ENCODE results near the gene GRIK3.

GRIK3 gene

GRCh38 chr1:37020653-37021277, 13.6 kb downstream of the GRIK3 start:
- Histone ChIP-seq H3K4me3 (ENCODE audit: low read length) (no peak overlapping the region), H3K36me3 (ENCODE audit: insufficient read depth, low read length) (no peaks in the 10 kb centered on the region), H3K27me3 (ENCODE audit: insufficient read depth, low read length) (peaks cover 5% of the 10 kb centered on the region), H3K9me3 (ENCODE audit: low read length) (no peaks in the 10 kb centered on the region), H3K4me1 (ENCODE audit: insufficient read depth, low read length) (no peaks in the 10 kb centered on the region), H2AFZ (ENCODE audit: low read depth, low read length) (no peak overlapping the region)

DNA sequence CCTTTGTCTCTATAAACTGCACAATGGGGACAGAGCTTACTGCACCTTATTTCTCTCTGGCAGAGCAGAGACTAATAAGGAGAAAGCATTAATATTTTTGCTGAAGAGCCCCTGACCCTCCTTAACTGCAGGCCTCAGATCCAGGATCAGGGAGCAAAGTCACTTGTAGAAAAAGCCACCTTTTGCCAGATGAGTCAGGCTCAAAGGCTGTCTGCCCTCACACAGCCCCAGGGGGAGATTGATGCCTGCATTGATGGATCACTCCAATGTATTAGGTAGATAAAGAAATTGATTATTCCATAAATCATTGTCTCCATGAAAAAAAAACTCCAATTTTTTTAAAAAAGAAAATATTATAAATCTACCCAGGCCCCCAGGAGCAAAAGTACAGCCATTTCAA, 15.8 kb downstream of the GRIK3 start:
- H3K9me3 ChIP-seq (ENCODE audit: low read length), result no peaks in the 10 kb centered on the region
- no peak overlapping the region for H2AFZ ChIP-seq (ENCODE audit: low read depth, low read length)
- no peak overlapping the region for H3K4me3 ChIP-seq (ENCODE audit: low read length)
- no peaks in the 10 kb centered on the region for H3K36me3 ChIP-seq (ENCODE audit: insufficient read depth, low read length)
- peaks cover 5% of the 10 kb centered on the region for H3K27me3 ChIP-seq (ENCODE audit: insufficient read depth, low read length)
- H3K4me1 ChIP-seq (ENCODE audit: insufficient read depth, low read length), result no peaks in the 10 kb centered on the region

GRCh38 chr1:37017720-37018119, 16.6 kb downstream of the GRIK3 start:
- Histone ChIP-seq H2AFZ (ENCODE audit: low read depth, low read length) (no peak overlapping the region), H3K27me3 (ENCODE audit: insufficient read depth, low read length) (peaks cover 5% of the 10 kb centered on the region), H3K9me3 (ENCODE audit: low read length) (no peaks in the 10 kb centered on the region), H3K36me3 (ENCODE audit: insufficient read depth, low read length) (no peaks in the 10 kb centered on the region), H3K4me3 (ENCODE audit: low read length) (no peak overlapping the region), H3K4me1 (ENCODE audit: insufficient read depth, low read length) (no peaks in the 10 kb centered on the region)

DNA sequence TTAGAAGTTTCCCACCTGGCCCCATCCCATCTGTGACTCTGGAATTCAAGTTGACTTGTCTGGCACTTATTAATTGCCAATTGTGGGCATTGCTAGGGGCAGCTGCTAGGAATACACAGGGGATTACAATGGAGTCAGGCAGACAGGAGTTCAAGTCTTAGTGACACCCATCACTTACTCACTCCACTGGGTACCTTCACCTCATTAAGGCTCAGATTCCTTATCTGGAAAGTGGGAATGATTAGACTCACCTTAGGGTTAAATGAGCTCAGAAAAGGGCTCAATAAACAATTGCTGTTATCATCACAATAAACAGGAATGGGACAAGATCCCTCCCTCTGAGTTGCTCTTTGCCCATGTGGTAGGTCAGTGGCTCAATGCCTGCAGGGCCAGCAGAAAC, 18.2 kb downstream of the GRIK3 start:
- no peaks in the 10 kb centered on the region for H3K9me3 ChIP-seq (ENCODE audit: low read length)
- H2AFZ ChIP-seq (ENCODE audit: low read depth, low read length), result no peak overlapping the region
- peaks cover 5% of the 10 kb centered on the region for H3K27me3 ChIP-seq (ENCODE audit: insufficient read depth, low read length)
- no peaks in the 10 kb centered on the region for H3K36me3 ChIP-seq (ENCODE audit: insufficient read depth, low read length)
- no peak overlapping the region for H3K4me3 ChIP-seq (ENCODE audit: low read length)
- no peaks in the 10 kb centered on the region for H3K4me1 ChIP-seq (ENCODE audit: insufficient read depth, low read length)

DNA sequence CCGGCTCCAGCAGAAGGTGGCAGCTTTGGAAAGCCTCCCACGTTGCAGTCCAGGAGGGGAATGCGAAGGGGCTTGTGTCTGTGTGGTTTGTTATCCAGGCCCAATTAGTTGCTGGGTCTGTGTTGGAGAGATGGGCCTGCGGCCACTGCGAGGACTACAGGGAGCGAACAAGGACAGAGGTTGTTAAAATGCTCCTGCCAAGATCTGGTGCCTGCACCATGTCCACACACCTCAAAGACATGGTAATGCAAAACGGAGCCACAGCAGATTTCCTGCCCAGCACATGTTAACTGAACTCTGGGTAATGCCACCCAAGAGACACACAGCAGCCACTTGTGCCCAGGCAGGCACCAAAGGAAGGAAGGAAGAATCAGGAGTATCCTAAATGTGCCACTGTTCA, 18.6 kb downstream of the GRIK3 start:
- peaks cover 5% of the 10 kb centered on the region for H3K27me3 ChIP-seq (ENCODE audit: insufficient read depth, low read length)
- H3K9me3 ChIP-seq (ENCODE audit: low read length), result no peaks in the 10 kb centered on the region
- no peak overlapping the region for H2AFZ ChIP-seq (ENCODE audit: low read depth, low read length)
- H3K4me1 ChIP-seq (ENCODE audit: insufficient read depth, low read length), result no peaks in the 10 kb centered on the region
- H3K4me3 ChIP-seq (ENCODE audit: low read length), result no peak overlapping the region
- H3K36me3 ChIP-seq (ENCODE audit: insufficient read depth, low read length), result no peaks in the 10 kb centered on the region

GRCh38 chr1:37012226-37012625, 22.1 kb downstream of the GRIK3 start:
- H2AFZ ChIP-seq (ENCODE audit: low read depth, low read length), result no peak overlapping the region
- H3K27me3 ChIP-seq (ENCODE audit: insufficient read depth, low read length), result no peaks in the 10 kb centered on the region
- H3K9me3 ChIP-seq (ENCODE audit: low read length), result no peaks in the 10 kb centered on the region
- no peak overlapping the region for H3K4me3 ChIP-seq (ENCODE audit: low read length)
- no peaks in the 10 kb centered on the region for H3K4me1 ChIP-seq (ENCODE audit: insufficient read depth, low read length)
- no peaks in the 10 kb centered on the region for H3K36me3 ChIP-seq (ENCODE audit: insufficient read depth, low read length)

DNA sequence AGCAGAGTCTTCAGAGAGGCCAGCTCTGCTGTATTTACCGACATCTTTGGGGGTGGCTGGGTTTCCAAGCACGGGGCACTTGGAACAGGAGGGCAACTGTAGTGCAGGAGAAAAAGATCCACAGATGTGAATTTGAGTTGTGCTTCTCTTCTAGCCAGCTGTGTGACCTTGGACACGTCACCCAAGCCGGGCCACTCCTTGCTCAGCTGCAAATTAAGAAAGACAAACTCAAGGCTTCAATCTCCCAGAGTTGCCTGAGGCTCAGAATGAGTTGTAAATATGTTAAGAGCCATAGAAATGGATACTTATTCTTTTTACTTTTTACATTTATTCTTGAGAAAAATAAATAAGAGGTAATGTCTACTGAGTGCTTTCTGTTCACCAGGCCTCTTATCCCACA, 24.3 kb downstream of the GRIK3 start:
- no peak overlapping the region for H3K4me3 ChIP-seq (ENCODE audit: low read length)
- H3K27me3 ChIP-seq (ENCODE audit: insufficient read depth, low read length), result no peaks in the 10 kb centered on the region
- H2AFZ ChIP-seq (ENCODE audit: low read depth, low read length), result no peak overlapping the region
- H3K4me1 ChIP-seq (ENCODE audit: insufficient read depth, low read length), result no peaks in the 10 kb centered on the region
- no peaks in the 10 kb centered on the region for H3K36me3 ChIP-seq (ENCODE audit: insufficient read depth, low read length)
- H3K9me3 ChIP-seq (ENCODE audit: low read length), result no peaks in the 10 kb centered on the region

DNA sequence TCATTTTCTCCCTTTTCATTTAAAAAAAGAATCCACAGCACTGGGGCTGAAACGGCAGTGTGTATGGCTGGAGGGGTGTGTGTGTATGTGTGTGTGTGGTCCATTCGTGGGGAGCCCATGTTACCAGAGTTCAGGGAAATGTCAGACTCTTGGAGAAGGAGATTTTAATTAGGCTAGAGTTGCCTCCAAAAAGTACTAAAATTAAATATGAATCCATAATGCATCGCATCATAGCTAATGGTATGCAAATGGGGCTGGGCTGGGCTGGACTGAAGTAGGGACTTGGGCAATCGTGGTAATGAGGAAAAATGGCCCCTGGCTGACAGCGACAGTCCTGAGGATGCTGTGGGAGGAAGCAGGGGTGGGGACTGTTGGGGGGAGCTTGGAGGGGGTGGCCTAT, 24.8 kb downstream of the GRIK3 start:
- H2AFZ ChIP-seq (ENCODE audit: low read depth, low read length), result no peak overlapping the region
- no peaks in the 10 kb centered on the region for H3K9me3 ChIP-seq (ENCODE audit: low read length)
- no peaks in the 10 kb centered on the region for H3K36me3 ChIP-seq (ENCODE audit: insufficient read depth, low read length)
- no peaks in the 10 kb centered on the region for H3K4me1 ChIP-seq (ENCODE audit: insufficient read depth, low read length)
- no peak overlapping the region for H3K4me3 ChIP-seq (ENCODE audit: low read length)
- no peaks in the 10 kb centered on the region for H3K27me3 ChIP-seq (ENCODE audit: insufficient read depth, low read length)

- H3K36me3 ChIP-seq (ENCODE audit: insufficient read depth, low read length), result no peaks in the 10 kb centered on the region
- no peak overlapping the region for H3K4me3 ChIP-seq (ENCODE audit: low read length)
- no peak overlapping the region for H2AFZ ChIP-seq (ENCODE audit: low read depth, low read length)
- H3K4me1 ChIP-seq (ENCODE audit: insufficient read depth, low read length), result no peaks in the 10 kb centered on the region
- H3K27me3 ChIP-seq (ENCODE audit: insufficient read depth, low read length), result no peaks in the 10 kb centered on the region
- no peaks in the 10 kb centered on the region for H3K9me3 ChIP-seq (ENCODE audit: low read length)
Observed at GRCh38 chr1:37006132-37006868, 28.0 kb downstream of the GRIK3 start.

DNA sequence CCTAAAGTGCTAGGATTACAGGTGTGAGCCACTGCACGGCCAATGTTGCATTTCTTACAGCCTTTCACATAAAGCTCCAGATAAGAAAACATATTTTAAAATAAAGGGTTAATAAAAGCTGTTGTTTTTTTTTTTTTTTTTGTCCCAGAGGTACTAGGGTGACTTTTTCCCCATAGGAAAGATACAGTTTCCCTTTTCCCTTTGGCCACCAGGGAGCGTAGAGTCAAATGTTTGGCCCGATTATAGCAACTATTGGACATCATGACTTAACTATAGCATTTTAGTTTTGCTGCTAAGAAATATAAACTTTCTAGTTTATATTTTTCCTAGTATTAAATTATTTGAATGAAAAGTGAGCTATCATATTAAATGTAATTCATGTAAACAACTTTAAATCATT, 31.4 kb downstream of the GRIK3 start:
- no peaks in the 10 kb centered on the region for H3K4me1 ChIP-seq (ENCODE audit: insufficient read depth, low read length)
- H3K27me3 ChIP-seq (ENCODE audit: insufficient read depth, low read length), result no peaks in the 10 kb centered on the region
- no peak overlapping the region for H3K4me3 ChIP-seq (ENCODE audit: low read length)
- no peaks in the 10 kb centered on the region for H3K9me3 ChIP-seq (ENCODE audit: low read length)
- no peak overlapping the region for H2AFZ ChIP-seq (ENCODE audit: low read depth, low read length)
- H3K36me3 ChIP-seq (ENCODE audit: insufficient read depth, low read length), result no peaks in the 10 kb centered on the region

- Histone ChIP-seq H3K36me3 (ENCODE audit: insufficient read depth, low read length) (no peaks in the 10 kb centered on the region), H3K27me3 (ENCODE audit: insufficient read depth, low read length) (no peaks in the 10 kb centered on the region), H3K4me3 (ENCODE audit: low read length) (no peak overlapping the region), H2AFZ (ENCODE audit: low read depth, low read length) (no peak overlapping the region), H3K4me1 (ENCODE audit: insufficient read depth, low read length) (no peaks in the 10 kb centered on the region), H3K9me3 (ENCODE audit: low read length) (no peaks in the 10 kb centered on the region)
Observed at GRCh38 chr1:37001703-37002102, 32.6 kb downstream of the GRIK3 start.

GRCh38 chr1:36996106-36996505, 38.2 kb downstream of the GRIK3 start:
- Histone ChIP-seq H3K27me3 (ENCODE audit: insufficient read depth, low read length) (no peaks in the 10 kb centered on the region), H3K36me3 (ENCODE audit: insufficient read depth, low read length) (no peaks in the 10 kb centered on the region), H3K4me3 (ENCODE audit: low read length) (no peak overlapping the region), H3K4me1 (ENCODE audit: insufficient read depth, low read length) (no peaks in the 10 kb centered on the region), H2AFZ (ENCODE audit: low read depth, low read length) (no peak overlapping the region), H3K9me3 (ENCODE audit: low read length) (no peaks in the 10 kb centered on the region)

DNA sequence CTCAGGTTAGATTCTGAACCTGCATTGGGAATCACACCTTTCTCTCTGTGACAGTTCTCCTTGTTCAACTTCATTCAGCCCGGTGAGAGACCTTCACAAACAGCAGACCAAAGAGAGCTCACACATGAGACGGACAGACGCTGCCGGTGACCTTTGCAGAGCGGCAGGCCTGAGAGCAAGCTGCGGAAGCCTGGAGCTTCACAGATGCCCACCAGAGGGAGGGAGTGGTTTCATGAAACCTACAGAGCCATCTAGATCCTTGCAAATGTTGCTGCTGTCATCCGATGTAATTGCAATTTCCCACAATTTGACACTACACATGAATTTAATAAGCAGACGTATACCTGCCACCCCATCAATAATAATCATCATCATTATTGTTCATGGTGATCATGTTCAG, 39.4 kb downstream of the GRIK3 start:
- Histone ChIP-seq H3K4me3 (ENCODE audit: low read length) (no peak overlapping the region), H3K36me3 (ENCODE audit: insufficient read depth, low read length) (no peaks in the 10 kb centered on the region), H3K27me3 (ENCODE audit: insufficient read depth, low read length) (no peaks in the 10 kb centered on the region), H3K4me1 (ENCODE audit: insufficient read depth, low read length) (no peaks in the 10 kb centered on the region), H3K9me3 (ENCODE audit: low read length) (no peaks in the 10 kb centered on the region), H2AFZ (ENCODE audit: low read depth, low read length) (no peak overlapping the region)

DNA sequence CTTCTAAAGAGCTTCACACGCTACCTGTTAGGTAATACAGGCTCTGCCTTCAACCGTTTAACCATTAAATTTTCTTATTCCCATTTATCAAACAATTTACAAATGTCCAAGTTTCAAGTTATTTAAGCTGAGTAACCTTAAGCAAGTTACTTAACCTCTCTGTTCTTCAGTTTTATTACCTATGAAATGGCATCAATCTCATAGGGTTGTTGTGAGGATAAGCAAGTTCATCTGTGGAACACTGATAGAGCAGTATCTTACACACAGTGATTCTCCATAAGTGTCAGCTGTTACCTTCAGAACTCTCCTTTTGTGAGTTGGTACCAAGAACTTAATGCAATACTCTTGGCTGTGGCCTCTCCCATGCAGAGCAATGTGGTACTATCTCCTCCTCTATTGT, 40.0 kb downstream of the GRIK3 start:
- Histone ChIP-seq H3K4me3 (ENCODE audit: low read length) (no peak overlapping the region), H3K4me1 (ENCODE audit: insufficient read depth, low read length) (no peaks in the 10 kb centered on the region), H2AFZ (ENCODE audit: low read depth, low read length) (no peak overlapping the region), H3K27me3 (ENCODE audit: insufficient read depth, low read length) (no peaks in the 10 kb centered on the region), H3K36me3 (ENCODE audit: insufficient read depth, low read length) (no peaks in the 10 kb centered on the region), H3K9me3 (ENCODE audit: low read length) (no peaks in the 10 kb centered on the region)
